Kidney (tissue), 14 donors: ENCODE measurements around the gene AARS2. TPM values are rescaled to one million over a fixed set of nuclear protein-coding genes. Genes with fewer than 3 reads are reported as not detected.

Experiments
- DNase-seq, 5 donors: peaks; one replicate each; pipeline ENCODE4 v3.0.0-alpha.2; 2013 to 2020
- FAIRE-seq: peaks from 2 replicates; lab custom pipeline; 2012; peaks lifted over from hg19 to GRCh38; lab: Jason Lieb, UNC
- H3K27ac ChIP-seq, 2 donors: one replicate each; pipeline ENCODE4 v1.7.0; 2013; ENCODE audit warnings: low read depth in 2 of 2, low read length in 2 of 2, inconsistent platforms in 1 of 2
- H3K27me3 ChIP-seq: one replicate; pipeline ENCODE4 v1.7.1; 2013; ENCODE audit warnings: low read length, inconsistent platforms; ENCODE audit not compliant: control insufficient read depth, insufficient read depth
- H3K36me3 ChIP-seq, 3 donors: one replicate each; pipeline versions ENCODE4 v1.7.0 to v1.7.1; 2013; ENCODE audit warnings: low read length in 3 of 3, control low read depth in 1 of 3, inconsistent platforms in 1 of 3; ENCODE audit not compliant: insufficient read depth in 3 of 3, control insufficient read depth in 2 of 3
- H3K4me1 ChIP-seq, 3 donors: one replicate each; pipeline versions ENCODE4 v1.7.0 to v1.7.1; 2013; ENCODE audit warnings: low read length in 3 of 3, inconsistent platforms in 1 of 3, low read depth in 1 of 3; ENCODE audit not compliant: control insufficient read depth in 2 of 3, insufficient read depth in 2 of 3
- H3K4me3 ChIP-seq, 3 donors: one replicate each; pipeline versions ENCODE4 v1.7.0 to v1.8.1; 2013; ENCODE audit warnings: low read length in 3 of 3, control low read depth in 1 of 3, inconsistent platforms in 1 of 3
- H3K9ac ChIP-seq, 3 donors: one replicate each; pipeline versions ENCODE4 v1.7.0 to v1.7.1; 2013; ENCODE audit warnings: low read length in 3 of 3, control low read depth in 1 of 3, inconsistent platforms in 1 of 3
- H3K9me3 ChIP-seq, 3 donors: one replicate each; pipeline versions ENCODE4 v1.7.0 to v1.7.1; 2013; ENCODE audit warnings: low read length in 3 of 3, control low read depth in 1 of 3, inconsistent platforms in 1 of 3; ENCODE audit not compliant: control insufficient read depth in 2 of 3, insufficient read depth in 1 of 3
- intact Hi-C: fragments of 100-400 bp; cut with DNase I; formaldehyde crosslinking; loops from one replicate; pipeline ENCODE4 v1.11.1; 2022
- polyA plus RNA-seq: library from polyadenylated mRNA; stranded (reverse); fragments of 350-450 nt; fragmentation: Illumina TruSeq; extraction: RNeasy Lipid Tissue Mini Kit (QIAGEN cat#74804); gene quantifications from one replicate; pipeline ENCODE4 v1.2.3, GENCODE V29; 2014; ENCODE audit warnings: low read depth, low replicate concordance; ENCODE audit not compliant: insufficient read depth
- total RNA-seq: library from RNA; stranded (reverse); fragmentation: NEBNext Ultra II Directional; extraction: Animal tissue kit (Norgen Biotek cat#: 25700); gene quantifications from one replicate; pipeline ENCODE4 v1.2.1, GENCODE V29; 2021
- TF ChIP-seq, protein P1 (sequence below): IDR thresholded peaks from 3 replicates; pipeline ENCODE4 v1.5.1; 2012; ENCODE audit warnings: mild to moderate bottlenecking, moderate library complexity, borderline replicate concordance; ENCODE audit not compliant: insufficient read depth; ENCODE audit errors: extremely low read depth
- donor health status: control.
- donor health status: control.
- donor health status: control.
- donor health status: control.
- donor health status: control.
- donor health status: DM: yes; HTN: yes; CAD: no.
- donor health status: Normal renal cell carcinoma (clear cell type).

The AARS2 gene
- total and polyA plus RNA-seq, 2 donors from 2014 or later = 5.4 to 12.6 TPM

DNA sequence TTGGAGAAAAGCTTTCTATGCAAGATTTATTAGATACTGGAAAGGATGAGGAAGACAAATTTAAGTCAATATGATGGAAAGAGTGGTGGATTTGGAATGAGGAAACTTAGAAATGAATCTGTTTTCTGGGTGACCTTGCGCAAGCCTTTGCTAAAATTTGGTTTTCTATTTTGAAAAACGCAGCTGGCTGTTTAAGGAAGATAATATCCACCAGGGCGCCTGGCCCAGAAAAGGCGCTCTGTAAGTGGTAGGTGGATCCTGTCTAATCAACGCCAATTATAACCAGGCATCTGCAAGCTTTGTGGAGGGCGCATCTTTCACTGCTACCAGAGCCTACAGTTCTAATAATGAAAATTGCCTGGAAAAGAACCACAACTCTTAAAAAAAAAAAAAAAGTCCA, 28.9 kb upstream of the AARS2 start:
- Histone ChIP-seq H3K4me1 (no peaks in the 10 kb centered on the region), H3K9ac (no peak overlapping the region), H3K36me3 (no peaks in the 10 kb centered on the region), H3K9me3 (no peaks in the 10 kb centered on the region), H3K27ac (no peak overlapping the region), H3K27me3 (no peaks in the 10 kb centered on the region), H3K4me3 (no peak overlapping the region)
- DNase-seq (no peak), FAIRE-seq (no peak)
- intact Hi-C loops = no loop called here
- TF ChIP-seq, protein P1, sequence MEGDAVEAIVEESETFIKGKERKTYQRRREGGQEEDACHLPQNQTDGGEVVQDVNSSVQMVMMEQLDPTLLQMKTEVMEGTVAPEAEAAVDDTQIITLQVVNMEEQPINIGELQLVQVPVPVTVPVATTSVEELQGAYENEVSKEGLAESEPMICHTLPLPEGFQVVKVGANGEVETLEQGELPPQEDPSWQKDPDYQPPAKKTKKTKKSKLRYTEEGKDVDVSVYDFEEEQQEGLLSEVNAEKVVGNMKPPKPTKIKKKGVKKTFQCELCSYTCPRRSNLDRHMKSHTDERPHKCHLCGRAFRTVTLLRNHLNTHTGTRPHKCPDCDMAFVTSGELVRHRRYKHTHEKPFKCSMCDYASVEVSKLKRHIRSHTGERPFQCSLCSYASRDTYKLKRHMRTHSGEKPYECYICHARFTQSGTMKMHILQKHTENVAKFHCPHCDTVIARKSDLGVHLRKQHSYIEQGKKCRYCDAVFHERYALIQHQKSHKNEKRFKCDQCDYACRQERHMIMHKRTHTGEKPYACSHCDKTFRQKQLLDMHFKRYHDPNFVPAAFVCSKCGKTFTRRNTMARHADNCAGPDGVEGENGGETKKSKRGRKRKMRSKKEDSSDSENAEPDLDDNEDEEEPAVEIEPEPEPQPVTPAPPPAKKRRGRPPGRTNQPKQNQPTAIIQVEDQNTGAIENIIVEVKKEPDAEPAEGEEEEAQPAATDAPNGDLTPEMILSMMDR = no peak

DNA sequence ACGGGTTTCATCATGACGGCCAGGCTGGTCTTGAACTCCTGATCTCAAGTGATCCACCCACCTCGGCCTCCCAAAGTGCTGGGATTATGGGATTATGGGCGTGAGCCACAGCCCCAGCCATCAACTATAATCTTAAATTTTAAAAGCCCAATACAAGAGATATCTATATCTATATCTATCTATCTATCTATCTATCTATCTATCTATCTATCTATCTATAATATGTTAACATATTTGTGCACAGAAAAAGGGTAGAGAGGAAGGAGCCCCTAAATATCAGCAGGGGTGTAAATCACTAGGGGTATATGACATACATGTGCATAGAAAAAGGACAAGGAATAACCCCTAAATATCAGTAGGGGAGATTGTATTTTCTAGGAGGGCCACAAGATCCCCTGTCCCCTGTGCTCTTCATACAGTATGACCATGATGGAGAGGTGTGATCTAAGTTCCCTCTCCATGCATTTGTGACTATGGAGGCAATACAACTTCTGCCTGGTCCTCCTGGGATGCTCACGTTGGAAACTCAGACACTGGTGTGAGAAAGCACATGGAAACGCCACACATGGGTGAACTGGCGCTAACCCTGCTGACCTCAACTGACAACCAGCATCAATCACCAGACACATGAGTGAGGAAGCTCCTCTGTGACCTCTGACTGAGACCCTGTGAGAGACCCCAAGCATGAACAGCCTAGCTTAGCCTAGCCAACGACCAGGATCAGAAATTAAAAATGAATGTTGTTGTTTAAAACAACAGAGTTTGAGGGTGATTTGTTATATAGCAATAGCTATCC, 28.1 kb upstream of the AARS2 start:
- Histone ChIP-seq H3K36me3 (no peaks in the 10 kb centered on the region), H3K4me1 (no peaks in the 10 kb centered on the region), H3K4me3 (no peak overlapping the region), H3K9me3 (no peaks in the 10 kb centered on the region), H3K27ac (no peak overlapping the region), H3K9ac (no peak overlapping the region), H3K27me3 (no peaks in the 10 kb centered on the region)
- no peak for FAIRE-seq
- TF ChIP-seq, protein P1 = no peak
- DNase-seq = peak in 4 of 5 donors; percentile 73 to 82 (median 79)
- intact Hi-C loops = no loop called here

DNA sequence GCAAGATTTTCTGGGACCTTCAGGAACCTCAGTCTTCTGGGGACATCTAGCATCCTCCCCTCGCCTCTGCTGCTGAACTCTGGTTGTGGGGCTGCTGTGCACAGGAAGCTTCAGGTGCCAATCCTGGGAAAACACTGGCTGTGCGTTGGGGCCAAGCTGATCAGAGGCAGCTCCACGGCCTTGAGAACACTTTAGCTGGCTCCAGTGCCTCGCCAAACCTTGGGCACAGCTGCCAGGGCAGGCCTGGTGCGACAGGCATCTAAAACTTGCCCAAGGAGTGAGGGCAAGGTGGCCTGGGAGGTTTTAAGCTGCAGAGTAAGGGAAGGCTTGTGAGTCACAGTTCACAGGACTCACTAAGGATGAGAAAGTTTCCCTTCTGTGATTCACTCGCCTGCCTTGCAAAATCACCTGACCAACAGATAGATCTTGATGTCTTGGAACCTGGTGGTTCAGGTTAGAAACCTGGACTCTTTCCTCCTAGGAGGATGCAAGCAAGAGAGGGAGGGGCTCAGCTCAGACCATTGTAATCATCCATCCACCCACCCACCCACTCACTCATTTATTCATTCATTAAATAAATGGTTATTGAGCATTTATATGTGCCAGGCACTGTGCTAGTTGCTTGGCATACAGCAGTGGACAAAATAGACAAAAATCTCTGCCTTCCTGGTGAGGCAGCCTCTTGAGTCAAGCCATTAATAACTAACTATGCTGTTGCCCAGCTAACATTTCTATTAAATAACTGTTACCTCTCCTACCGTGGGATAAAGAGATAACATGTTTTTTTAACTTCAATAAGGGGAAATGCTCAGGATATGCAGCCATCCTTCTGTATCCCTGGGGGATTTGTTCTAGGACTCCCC, 26.8 kb upstream of the AARS2 start:
- Histone ChIP-seq H3K27me3 (no peaks in the 10 kb centered on the region), H3K9me3 (no peaks in the 10 kb centered on the region), H3K36me3 (no peaks in the 10 kb centered on the region), H3K9ac (no peak overlapping the region), H3K4me1 (no peaks in the 10 kb centered on the region), H3K4me3 (no peak overlapping the region), H3K27ac (no peak overlapping the region)
- intact Hi-C loops = no loop called here
- TF ChIP-seq, protein P1 = no peak
- DNase-seq (no peak), FAIRE-seq (no peak)
